Tibial nerve (tissue), 4 donors: ENCODE data around the gene ABCB7. TPM values are rescaled to one million over a fixed set of nuclear protein-coding genes. Genes with fewer than 3 reads are reported as not detected.

ENCODE experiments used
- DNase-seq, 2 donors: peaks; one replicate each; pipeline ENCODE4 v3.0.0-alpha.2; 2019; ENCODE audit warnings: low spot score in 2 of 2
- H3K27ac ChIP-seq, 4 donors: fragments of 200-600 bp; sonication (generic) in 3 of 4; one replicate each; pipeline ENCODE4 v1.5.1; 2017 to 2019; ENCODE audit warnings: mild to moderate bottlenecking in 1 of 4
- H3K27me3 ChIP-seq, 2 donors: fragments of 200-600 bp; sonication (generic) in 1 of 2; one replicate each; pipeline versions ENCODE4 v1.5.1 to v1.6.0; 2017 to 2019
- H3K36me3 ChIP-seq, 3 donors: fragments of 200-600 bp; sonication (generic); one replicate each; pipeline ENCODE4 v1.5.1; 2018 to 2019
- H3K4me1 ChIP-seq, 4 donors: fragments of 200-600 bp; sonication (generic) in 3 of 4; one replicate each; pipeline ENCODE4 v1.5.1; 2017 to 2019
- H3K4me3 ChIP-seq, 4 donors: fragments of 200-600 bp; sonication (generic) in 3 of 4; one replicate each; pipeline ENCODE4 v1.5.1; 2017 to 2019; ENCODE audit warnings: mild to moderate bottlenecking in 1 of 4, moderate library complexity in 1 of 4
- H3K9me3 ChIP-seq, 4 donors: fragments of 200-600 bp; sonication (generic) in 3 of 4; one replicate each; pipeline ENCODE4 v1.5.1; 2017 to 2019
- EP300 ChIP-seq, 2 donors: sonication (generic); formaldehyde crosslinking; IDR thresholded peaks; one replicate each; pipeline ENCODE4 v1.6.1; 2017; ENCODE audit warnings: antibody characterized with exemption in 2 of 2, mild to moderate bottlenecking in 1 of 2
- POLR2A ChIP-seq, 2 donors: fragments of 450-650 bp; IDR thresholded peaks; one replicate each; pipeline ENCODE4 v1.6.1; 2017; ENCODE audit warnings: antibody characterized with exemption in 2 of 2, mild to moderate bottlenecking in 2 of 2, moderate library complexity in 2 of 2
- WGBS, 2 donors: methylation state at CpG; one replicate each; pipeline ENCODE4 v1.1.5; 2018; 5-methylcytosine and 5-hydroxymethylcytosine counted together
- total RNA-seq, 4 donors: library from RNA; depleted of rRNA; stranded (reverse); fragments of >200 nt; gene quantifications; one replicate each; pipeline ENCODE4 v1.1.0, GENCODE V29; 2016
- TF ChIP-seq, protein P1 (sequence below), 5 experiments: fragments of 200-600 bp in 3 of 5; fragments of 450-650 bp in 2 of 5; sonication (generic) in 3 of 5; IDR thresholded peaks; one replicate each; pipeline ENCODE4 v1.5.1; 2016 to 2019; ENCODE audit warnings: antibody characterized with exemption in 5 of 5, mild to moderate bottlenecking in 3 of 5, moderate library complexity in 2 of 5

The ABCB7 gene
- total RNA-seq, 4 donors from 2014 or later, result 24.3 to 71.4 (median 35.3) TPM

DNA sequence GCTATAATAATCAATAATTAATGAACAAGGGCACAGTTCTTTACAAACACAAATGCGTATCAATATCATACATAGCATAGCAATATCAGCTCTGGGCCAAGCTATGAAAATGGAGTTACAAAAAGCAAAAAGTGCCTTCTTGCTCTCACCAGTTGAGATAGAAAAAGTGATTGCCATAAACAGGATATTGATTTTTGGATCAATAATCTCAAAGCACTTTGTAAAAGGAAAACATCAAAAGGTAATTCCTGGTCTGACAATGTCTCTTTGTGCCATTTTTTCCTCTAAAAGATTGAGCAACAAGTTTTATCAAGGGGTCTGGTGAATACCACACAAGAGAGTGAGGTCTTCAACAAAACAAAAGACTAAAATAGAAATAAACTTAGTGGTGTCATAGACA, 42.4 kb downstream of the ABCB7 start:
- no peaks in the 10 kb centered on the region for H3K4me1 ChIP-seq
- WGBS, 2 donors, result 88 to 100% methylated on average over 1 of the region's 1 CpG
- H3K4me3 ChIP-seq, result no peak overlapping the region
- no peak overlapping the region for H3K27ac ChIP-seq
- no peaks in the 10 kb centered on the region for H3K36me3 ChIP-seq
- H3K27me3 ChIP-seq, result no peaks in the 10 kb centered on the region
- TF ChIP-seq, protein P1, sequence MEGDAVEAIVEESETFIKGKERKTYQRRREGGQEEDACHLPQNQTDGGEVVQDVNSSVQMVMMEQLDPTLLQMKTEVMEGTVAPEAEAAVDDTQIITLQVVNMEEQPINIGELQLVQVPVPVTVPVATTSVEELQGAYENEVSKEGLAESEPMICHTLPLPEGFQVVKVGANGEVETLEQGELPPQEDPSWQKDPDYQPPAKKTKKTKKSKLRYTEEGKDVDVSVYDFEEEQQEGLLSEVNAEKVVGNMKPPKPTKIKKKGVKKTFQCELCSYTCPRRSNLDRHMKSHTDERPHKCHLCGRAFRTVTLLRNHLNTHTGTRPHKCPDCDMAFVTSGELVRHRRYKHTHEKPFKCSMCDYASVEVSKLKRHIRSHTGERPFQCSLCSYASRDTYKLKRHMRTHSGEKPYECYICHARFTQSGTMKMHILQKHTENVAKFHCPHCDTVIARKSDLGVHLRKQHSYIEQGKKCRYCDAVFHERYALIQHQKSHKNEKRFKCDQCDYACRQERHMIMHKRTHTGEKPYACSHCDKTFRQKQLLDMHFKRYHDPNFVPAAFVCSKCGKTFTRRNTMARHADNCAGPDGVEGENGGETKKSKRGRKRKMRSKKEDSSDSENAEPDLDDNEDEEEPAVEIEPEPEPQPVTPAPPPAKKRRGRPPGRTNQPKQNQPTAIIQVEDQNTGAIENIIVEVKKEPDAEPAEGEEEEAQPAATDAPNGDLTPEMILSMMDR (IDR thresholded peaks at IDR 0.05), result no peak
- no peak for TF ChIP-seq EP300 (IDR thresholded peaks at IDR 0.05)
- no peak for TF ChIP-seq POLR2A (IDR thresholded peaks at IDR 0.05)
- no peaks in the 10 kb centered on the region for H3K9me3 ChIP-seq
- DNase-seq, result no peak

DNA sequence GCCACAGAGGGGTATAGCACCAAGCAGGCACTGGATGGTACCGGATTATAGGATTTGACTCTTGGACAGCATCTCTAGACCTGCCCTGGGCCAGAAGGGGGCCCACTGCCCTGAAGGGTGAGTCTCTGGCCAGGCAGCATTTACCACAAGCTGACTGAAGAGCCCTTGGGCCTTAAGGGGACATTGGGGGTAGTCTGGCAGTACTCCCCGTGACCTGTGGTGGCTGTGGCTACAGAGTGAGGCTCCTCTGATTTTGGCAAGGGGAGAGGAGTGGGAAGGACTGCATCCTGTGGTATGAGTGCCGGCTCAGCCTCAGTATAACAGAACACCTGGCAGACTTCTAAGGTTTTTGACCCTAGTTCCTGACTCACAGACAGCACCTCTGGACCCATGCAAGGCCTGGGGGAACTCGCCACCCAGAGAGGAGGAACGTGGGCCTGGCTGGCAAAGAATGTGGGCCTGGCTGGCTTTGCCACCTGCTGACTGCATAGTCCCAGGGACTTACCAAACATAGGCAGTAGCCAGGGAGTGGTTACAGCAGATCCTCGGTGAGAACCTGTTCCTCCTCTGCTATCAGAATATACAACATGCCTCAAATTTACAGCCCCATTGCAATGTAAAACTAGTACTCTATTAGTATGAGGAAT, 48.1 kb downstream of the ABCB7 start:
- H3K4me1 ChIP-seq, result no peaks in the 10 kb centered on the region
- no peaks in the 10 kb centered on the region for H3K9me3 ChIP-seq
- no peaks in the 10 kb centered on the region for H3K36me3 ChIP-seq
- H3K27ac ChIP-seq, result no peak overlapping the region
- H3K4me3 ChIP-seq, result no peak overlapping the region
- no peak for DNase-seq
- H3K27me3 ChIP-seq, result no peaks in the 10 kb centered on the region
- TF ChIP-seq, protein P1 (IDR thresholded peaks at IDR 0.05), result no peak
- TF ChIP-seq EP300 (IDR thresholded peaks at IDR 0.05) (no peak), POLR2A (IDR thresholded peaks at IDR 0.05) (no peak)
- WGBS, 2 donors, result 77 to 100% methylated on average over 1 to 6 of the region's 6 CpGs

DNA sequence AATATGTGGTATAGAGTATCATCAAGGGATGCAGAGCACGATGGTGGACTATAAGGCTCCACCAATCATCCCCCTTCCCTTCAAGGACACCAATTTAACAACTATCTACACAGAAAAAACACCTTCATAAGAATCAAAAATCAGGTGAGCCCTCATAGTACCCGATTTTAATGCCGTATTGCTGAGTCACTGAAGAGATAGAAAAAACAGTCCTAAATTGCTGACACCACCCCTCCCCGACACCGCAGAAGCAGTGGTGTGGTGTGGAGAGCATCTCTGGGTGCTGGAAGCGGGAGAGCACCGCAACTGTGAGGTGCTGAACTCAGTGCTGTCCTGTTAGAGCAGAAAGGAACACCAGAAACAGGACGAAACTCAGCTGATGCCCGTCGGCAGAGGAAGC, 49.3 kb downstream of the ABCB7 start:
- TF ChIP-seq POLR2A (IDR thresholded peaks at IDR 0.05) (no peak), EP300 (IDR thresholded peaks at IDR 0.05) (no peak)
- TF ChIP-seq, protein P1 (IDR thresholded peaks at IDR 0.05), result no peak

DNA sequence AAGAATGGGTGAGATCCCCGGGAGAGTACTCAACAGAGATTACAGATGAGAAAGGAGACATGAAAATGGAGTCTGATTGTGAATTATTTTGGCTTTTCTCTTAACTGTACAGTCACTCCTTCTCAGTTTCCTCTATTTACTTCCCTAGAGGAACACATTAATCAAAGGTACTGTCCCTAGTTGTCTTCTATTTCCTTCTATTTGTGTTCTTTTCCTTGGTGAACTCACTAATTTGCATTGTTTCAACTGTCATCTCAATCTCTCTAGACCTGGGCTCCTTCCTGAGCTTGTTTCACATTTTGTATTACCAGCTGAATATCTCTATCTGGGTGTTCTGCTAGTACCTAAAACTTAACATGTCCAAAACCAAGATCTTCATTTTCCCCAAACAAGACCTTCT, 59.8 kb downstream of the ABCB7 start:
- H3K27me3 ChIP-seq, result no peaks in the 10 kb centered on the region
- WGBS, 2 donors, result 63 to 89% methylated on average over 1 of the region's 1 CpG
- H3K36me3 ChIP-seq, result no peaks in the 10 kb centered on the region
- H3K4me3 ChIP-seq, result no peak overlapping the region
- no peaks in the 10 kb centered on the region for H3K9me3 ChIP-seq
- H3K4me1 ChIP-seq, result no peaks in the 10 kb centered on the region
- DNase-seq, result no peak
- no peak overlapping the region for H3K27ac ChIP-seq
- no peak for TF ChIP-seq POLR2A (IDR thresholded peaks at IDR 0.05)
- TF ChIP-seq, protein P1 (IDR thresholded peaks at IDR 0.05), result no peak
- TF ChIP-seq EP300 (IDR thresholded peaks at IDR 0.05), result no peak

More for the DNA sequence above, 49.3 kb downstream of the ABCB7 start:
- H3K4me1 ChIP-seq, result no peaks in the 10 kb centered on the region
- H3K4me3 ChIP-seq, result no peak overlapping the region
- no peak for DNase-seq
- no peaks in the 10 kb centered on the region for H3K9me3 ChIP-seq
- no peaks in the 10 kb centered on the region for H3K27me3 ChIP-seq
- no peak overlapping the region for H3K27ac ChIP-seq
- no peaks in the 10 kb centered on the region for H3K36me3 ChIP-seq
- 77 to 89% methylated on average over 9 to 10 of the region's 10 CpGs for WGBS, 2 donors

DNA sequence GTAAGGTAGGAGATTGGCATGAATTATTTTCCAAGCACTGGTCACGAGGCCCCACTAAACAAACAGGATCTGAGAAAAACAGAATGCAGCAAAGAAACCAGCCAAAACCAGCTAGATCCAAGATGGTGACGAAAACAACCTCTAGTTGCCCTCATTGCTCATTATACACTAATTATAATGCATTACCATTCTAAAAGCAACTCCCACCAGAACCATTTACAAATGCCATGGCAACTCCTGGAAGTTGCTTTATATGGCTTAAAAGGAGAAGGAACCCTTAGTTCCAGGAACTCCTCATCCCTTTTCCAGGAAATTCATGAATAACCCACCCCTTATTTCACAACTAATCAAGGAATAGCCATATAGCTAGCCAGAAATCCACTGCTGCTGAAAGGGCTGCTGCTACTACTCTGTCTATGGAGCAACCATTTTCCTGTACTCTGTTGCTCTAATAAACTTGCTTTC, 69.3 kb downstream of the ABCB7 start:
- Histone ChIP-seq H3K9me3 (no peaks in the 10 kb centered on the region), H3K4me3 (no peak overlapping the region), H3K4me1 (no peaks in the 10 kb centered on the region), H3K36me3 (no peaks in the 10 kb centered on the region), H3K27ac (no peak overlapping the region), H3K27me3 (no peaks in the 10 kb centered on the region)
- TF ChIP-seq EP300 (IDR thresholded peaks at IDR 0.05) (no peak), POLR2A (IDR thresholded peaks at IDR 0.05) (no peak)
- TF ChIP-seq, protein P1 (IDR thresholded peaks at IDR 0.05), result no peak
- no peak for DNase-seq
- 50 to 76% methylated on average over 2 of the region's 2 CpGs for WGBS, 2 donors
